Measurements from ENCODE around the gene HIF3A. TPM values are rescaled to one million over a fixed set of nuclear protein-coding genes. Genes with fewer than 3 reads are reported as not detected.

HIF3A gene
- total RNA-seq, 1 donor from 2014 or later, result 155 TPM

DNA sequence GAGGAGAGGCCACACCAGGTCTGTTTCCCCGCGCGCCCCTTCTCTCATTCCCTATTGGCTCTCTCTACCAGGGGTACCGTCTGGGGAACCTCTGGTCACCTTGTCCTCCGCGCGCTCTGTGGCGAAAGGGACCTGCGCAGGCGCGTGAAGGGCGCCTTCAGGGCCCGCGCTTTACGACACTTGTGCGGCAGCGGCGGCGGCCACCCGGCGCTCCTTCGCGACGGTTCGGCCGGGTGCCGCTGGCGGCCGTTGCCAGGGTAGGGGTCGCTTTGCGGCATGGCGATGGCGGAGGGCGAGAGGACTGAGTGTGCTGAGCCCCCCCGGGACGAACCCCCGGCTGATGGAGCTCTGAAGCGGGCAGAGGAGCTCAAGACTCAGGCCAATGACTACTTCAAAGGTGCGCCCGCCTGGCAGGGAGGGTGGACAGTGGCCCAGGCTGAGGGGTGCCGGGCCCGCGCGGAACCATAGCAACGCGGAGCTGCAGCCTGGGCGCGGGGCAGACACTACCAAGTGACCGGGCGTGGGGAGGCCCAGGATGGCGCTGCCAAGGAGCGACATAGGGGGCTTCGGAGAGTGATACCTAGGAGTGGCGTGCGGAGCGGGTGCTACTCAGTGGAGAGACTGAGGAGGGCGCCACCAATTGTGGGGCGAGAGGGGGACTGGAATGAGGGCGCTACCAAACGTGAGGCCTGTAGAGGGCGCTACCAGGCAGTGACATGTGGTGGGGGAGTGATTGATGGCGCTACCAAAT lies 50.2 kb downstream of the HIF3A start, which contains the start of gene PPP5C:
TSS of gene PPP5C (plus strand) at position 267 of the 751 bp plus-strand sequence. CDS start at position 277, 10 bp downstream.
- H3K4me3 ChIP-seq, result peak within 1 kb of the TSS; percentile 84
- H3K36me3 ChIP-seq, result no peaks in the 10 kb centered on the region
- intact Hi-C loops (cut with DNase I), result loop anchor here (5.0 kb wide), 1 partner anchor 65 kb away; no protein-coding TSS in a partner anchor
- no peaks in the 10 kb centered on the region for H3K9me3 ChIP-seq
- peak within 1 kb of the TSS; percentile 84 for H3K27ac ChIP-seq
- peak in 1 of 2 donors; percentile 77 for TF ChIP-seq POLR2A (IDR thresholded peaks at IDR 0.05)
- TF ChIP-seq POLR2AphosphoS5 (IDR thresholded peaks at IDR 0.05; ENCODE audit: insufficient read depth in 1 of 2, low read depth in 1 of 2), result peak in 1 of 2 donors; percentile 90
- TF ChIP-seq, protein P1, sequence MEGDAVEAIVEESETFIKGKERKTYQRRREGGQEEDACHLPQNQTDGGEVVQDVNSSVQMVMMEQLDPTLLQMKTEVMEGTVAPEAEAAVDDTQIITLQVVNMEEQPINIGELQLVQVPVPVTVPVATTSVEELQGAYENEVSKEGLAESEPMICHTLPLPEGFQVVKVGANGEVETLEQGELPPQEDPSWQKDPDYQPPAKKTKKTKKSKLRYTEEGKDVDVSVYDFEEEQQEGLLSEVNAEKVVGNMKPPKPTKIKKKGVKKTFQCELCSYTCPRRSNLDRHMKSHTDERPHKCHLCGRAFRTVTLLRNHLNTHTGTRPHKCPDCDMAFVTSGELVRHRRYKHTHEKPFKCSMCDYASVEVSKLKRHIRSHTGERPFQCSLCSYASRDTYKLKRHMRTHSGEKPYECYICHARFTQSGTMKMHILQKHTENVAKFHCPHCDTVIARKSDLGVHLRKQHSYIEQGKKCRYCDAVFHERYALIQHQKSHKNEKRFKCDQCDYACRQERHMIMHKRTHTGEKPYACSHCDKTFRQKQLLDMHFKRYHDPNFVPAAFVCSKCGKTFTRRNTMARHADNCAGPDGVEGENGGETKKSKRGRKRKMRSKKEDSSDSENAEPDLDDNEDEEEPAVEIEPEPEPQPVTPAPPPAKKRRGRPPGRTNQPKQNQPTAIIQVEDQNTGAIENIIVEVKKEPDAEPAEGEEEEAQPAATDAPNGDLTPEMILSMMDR (IDR thresholded peaks at IDR 0.05), result peak; percentile 26 to 43 (median 31)
- peaks cover 53% of the 10 kb centered on the region for H3K4me1 ChIP-seq
- no peak for DNase-seq (ENCODE audit: extremely low spot score in 2 of 2)
- H3K27me3 ChIP-seq, result no peaks in the 10 kb centered on the region

DNA sequence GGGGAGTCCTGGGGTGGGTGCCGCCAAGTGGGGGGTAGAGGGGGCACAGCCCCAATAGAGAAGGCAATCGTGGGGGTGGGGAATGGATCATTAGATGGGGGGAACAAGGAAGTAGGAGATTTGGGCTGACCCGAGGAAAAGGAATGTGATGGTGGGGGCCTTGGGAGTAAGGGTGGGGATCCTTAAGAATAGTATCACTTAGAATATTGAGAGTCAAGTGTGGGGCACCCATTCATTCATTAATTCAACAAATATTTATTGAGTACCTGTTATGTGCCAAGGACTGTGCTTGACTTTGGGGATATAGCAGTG lies 50.7 kb downstream of the HIF3A start:
- Histone ChIP-seq H3K27ac (peak overlapping the region; percentile 84), H3K36me3 (no peaks in the 10 kb centered on the region), H3K4me1 (peaks cover 56% of the 10 kb centered on the region), H3K27me3 (no peaks in the 10 kb centered on the region), H3K4me3 (peak overlapping the region; percentile 84), H3K9me3 (no peaks in the 10 kb centered on the region)
- TF ChIP-seq, protein P1 (IDR thresholded peaks at IDR 0.05), result no peak
- no peak for TF ChIP-seq POLR2AphosphoS5 (IDR thresholded peaks at IDR 0.05; ENCODE audit: insufficient read depth in 1 of 2, low read depth in 1 of 2)
- no peak for TF ChIP-seq POLR2A (IDR thresholded peaks at IDR 0.05)
- intact Hi-C loops (cut with DNase I), result loop anchor here (5.0 kb wide), 1 partner anchor 65 kb away; no protein-coding TSS in a partner anchor
- no peak for DNase-seq (ENCODE audit: extremely low spot score in 2 of 2)

DNA sequence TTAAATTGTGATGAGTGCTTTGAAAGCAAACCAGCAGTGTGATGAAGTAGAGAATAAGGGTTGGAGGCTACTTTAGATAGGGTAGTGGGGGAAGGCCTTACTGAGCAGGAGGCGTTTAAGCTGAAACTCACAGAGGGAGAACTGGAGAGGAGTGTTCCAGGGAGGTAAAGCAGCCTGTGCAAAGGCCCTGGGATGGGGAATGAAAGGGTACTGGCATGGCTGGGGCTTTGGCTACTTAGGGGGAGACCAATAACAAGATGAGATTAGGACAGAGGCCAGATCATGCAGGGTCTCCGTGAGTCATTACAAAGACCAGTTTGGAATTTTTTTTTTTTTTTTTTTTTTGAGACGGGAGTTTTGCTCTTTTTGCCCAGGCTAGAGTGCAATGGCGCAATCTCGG lies 51.1 kb downstream of the HIF3A start:
- Histone ChIP-seq H3K4me1 (peaks cover 56% of the 10 kb centered on the region), H3K27me3 (no peaks in the 10 kb centered on the region), H3K27ac (no peak overlapping the region), H3K36me3 (no peaks in the 10 kb centered on the region), H3K4me3 (peak overlapping the region in 1 of 2 donors; percentile 84), H3K9me3 (no peaks in the 10 kb centered on the region)
- no peak for DNase-seq (ENCODE audit: extremely low spot score in 2 of 2)
- TF ChIP-seq POLR2A (IDR thresholded peaks at IDR 0.05), result no peak
- TF ChIP-seq, protein P1 (IDR thresholded peaks at IDR 0.05), result no peak
- TF ChIP-seq POLR2AphosphoS5 (IDR thresholded peaks at IDR 0.05; ENCODE audit: insufficient read depth in 1 of 2, low read depth in 1 of 2), result no peak
- intact Hi-C loops (cut with DNase I), result loop anchor here (5.0 kb wide), 1 partner anchor 66 kb away; no protein-coding TSS in a partner anchor

DNA sequence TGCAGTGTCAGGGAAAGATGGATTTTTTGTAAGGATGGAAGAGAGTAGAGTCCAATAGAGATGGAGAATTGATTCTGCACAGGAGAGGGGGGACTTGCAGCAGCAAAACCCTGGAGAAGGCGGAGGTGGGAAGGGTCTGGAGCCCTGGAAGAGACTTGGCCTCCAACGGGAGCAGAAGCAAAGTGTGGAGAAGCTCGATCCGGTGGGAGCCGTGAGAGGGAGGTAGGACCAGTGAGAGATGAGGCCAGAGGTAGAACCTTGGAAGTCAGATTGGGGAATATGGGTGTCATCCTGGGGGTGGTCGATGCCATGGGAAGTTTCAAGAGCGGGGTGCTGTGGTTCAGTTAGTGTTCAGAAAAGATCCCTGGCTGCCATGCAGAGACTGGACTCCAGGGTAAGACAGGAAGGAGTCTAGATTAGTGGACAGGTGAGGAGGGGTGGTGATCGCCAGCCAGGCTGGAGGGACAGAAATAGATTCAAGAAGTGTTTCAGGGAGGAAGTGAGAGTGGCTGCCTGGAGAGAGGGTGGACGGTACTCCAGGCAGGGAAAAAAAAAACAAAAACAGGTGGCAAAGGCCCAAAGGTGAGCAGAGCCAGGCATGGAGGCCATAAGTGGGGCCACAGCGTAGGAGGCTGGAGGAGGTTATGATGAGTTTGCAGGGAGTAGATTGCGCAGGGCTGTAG lies 52.6 kb downstream of the HIF3A start:
- Histone ChIP-seq H3K4me3 (no peak overlapping the region), H3K36me3 (peaks cover 0 to 13% of the 10 kb centered on the region in 2 donors), H3K27me3 (no peaks in the 10 kb centered on the region), H3K4me1 (peaks cover 56% of the 10 kb centered on the region), H3K27ac (no peak overlapping the region), H3K9me3 (no peaks in the 10 kb centered on the region)
- no peak for DNase-seq (ENCODE audit: extremely low spot score in 2 of 2)
- TF ChIP-seq POLR2AphosphoS5 (IDR thresholded peaks at IDR 0.05; ENCODE audit: insufficient read depth in 1 of 2, low read depth in 1 of 2), result no peak
- TF ChIP-seq POLR2A (IDR thresholded peaks at IDR 0.05), result no peak
- TF ChIP-seq, protein P1 (IDR thresholded peaks at IDR 0.05), result no peak
- intact Hi-C loops (cut with DNase I), result loop anchor here (5.0 kb wide), 1 partner anchor 67 kb away; no protein-coding TSS in a partner anchor
